WERI-Rb-1 (cell line): ENCODE results near the gene LRCOL1.

ENCODE experiments used
- DNase-seq: peaks from one replicate; pipeline ENCODE4 v3.0.0-alpha.2; 2020
- H3K27ac ChIP-seq: fragments of 250-450 bp; sonication (Bioruptor Pico); 2 replicates; pipeline ENCODE4 v1.5.1; 2020; ENCODE audit warnings: mild to moderate bottlenecking, moderate library complexity
- H3K27me3 ChIP-seq: fragments of 250-450 bp; sonication (Bioruptor Pico); 2 replicates; pipeline ENCODE4 v1.5.1; 2021; ENCODE audit warnings: mild to moderate bottlenecking, low read depth, moderate library complexity; ENCODE audit not compliant: insufficient read depth, severe bottlenecking
- H3K36me3 ChIP-seq: fragments of 250-450 bp; sonication (Bioruptor Pico); 2 replicates; pipeline ENCODE4 v1.5.1; 2020; ENCODE audit warnings: mild to moderate bottlenecking, moderate library complexity
- H3K4me3 ChIP-seq: 2 replicates; pipeline ENCODE4 v1.5.1; 2011; ENCODE audit warnings: low read depth, mild to moderate bottlenecking, control low read depth, low read length
- H3K9me3 ChIP-seq: fragments of 250-450 bp; sonication (Bioruptor Pico); 2 replicates; pipeline ENCODE4 v1.5.1; 2021; ENCODE audit warnings: mild to moderate bottlenecking, moderate library complexity; ENCODE audit not compliant: severe bottlenecking
- CTCF ChIP-seq: IDR thresholded peaks from 2 replicates; pipeline ENCODE4 v1.5.1; 2011; ENCODE audit warnings: low read depth, mild to moderate bottlenecking, control low read depth, inconsistent platforms, low read length

Gene LRCOL1

GRCh38 chr12:132561427-132562156 is 48.8 kb downstream of the LRCOL1 start:
- H3K4me3 ChIP-seq, result peak overlapping the region; percentile 87
- no peaks in the 10 kb centered on the region for H3K27me3 ChIP-seq
- H3K27ac ChIP-seq, result peak overlapping the region; percentile 94
- DNase-seq, result peak; percentile 62
- peaks cover 25% of the 10 kb centered on the region for H3K36me3 ChIP-seq
- TF ChIP-seq CTCF, result peak; percentile 79
- H3K9me3 ChIP-seq, result no peaks in the 10 kb centered on the region

DNA sequence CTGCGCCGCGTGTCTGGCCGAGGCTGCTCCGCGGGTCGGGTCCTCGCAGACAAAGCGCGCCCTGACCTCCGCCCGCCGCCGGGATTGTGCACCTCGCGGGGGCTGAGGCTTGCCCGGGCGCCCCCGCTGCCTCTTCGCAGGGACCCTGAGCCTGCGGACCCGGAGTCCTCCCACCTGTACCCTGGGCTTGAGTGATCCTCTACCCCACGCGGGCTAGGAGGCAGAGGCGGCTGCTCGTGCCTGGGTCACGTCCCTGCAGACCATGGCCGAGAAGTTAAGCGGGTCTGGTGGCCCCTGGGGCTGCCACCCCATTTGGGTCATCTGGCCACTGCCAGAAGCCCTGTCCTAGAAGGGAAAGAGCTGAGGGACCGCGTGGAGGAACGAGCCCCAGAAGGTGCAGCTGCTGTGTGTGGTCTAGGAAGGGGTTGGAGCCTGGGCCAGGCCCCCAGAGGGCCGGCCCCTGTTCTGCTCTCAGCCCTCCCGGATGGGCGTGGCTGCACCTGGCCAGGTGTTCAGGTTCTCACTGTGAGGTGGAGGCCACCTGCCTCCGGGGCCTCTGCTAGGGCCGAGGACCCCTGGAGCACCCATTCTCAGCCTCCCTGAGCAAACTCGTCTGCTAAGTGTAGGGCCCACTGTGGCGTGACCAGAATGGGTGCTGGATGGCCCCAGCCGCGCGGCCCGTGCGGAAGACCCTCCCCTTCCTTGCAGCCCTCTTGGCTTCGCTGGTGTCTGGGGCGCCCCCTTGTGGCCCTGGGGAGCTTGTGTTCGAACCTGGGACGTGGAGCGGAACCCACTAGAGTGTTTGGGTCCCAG is 49.6 kb downstream of the LRCOL1 start:
- Histone ChIP-seq H3K4me3 (peak overlapping the region; percentile 87), H3K9me3 (no peaks in the 10 kb centered on the region), H3K27me3 (no peaks in the 10 kb centered on the region), H3K36me3 (peaks cover 20% of the 10 kb centered on the region), H3K27ac (peak overlapping the region; percentile 94)
- peak; percentile 93 for DNase-seq
- TF ChIP-seq CTCF, result peak; percentile 85

DNA sequence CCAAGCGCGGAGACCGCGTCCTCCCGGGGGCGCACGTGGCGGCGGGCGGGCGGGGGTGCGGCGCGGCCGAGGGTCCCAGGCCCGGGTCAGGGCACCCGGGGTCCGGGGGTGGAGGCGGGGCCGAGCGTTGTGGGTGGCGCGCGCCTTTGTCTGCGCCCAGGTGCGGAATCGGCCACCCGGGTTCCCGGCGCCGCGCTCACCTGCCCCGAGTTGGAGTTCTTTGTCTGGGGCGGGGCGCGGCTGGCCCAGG is 50.1 kb downstream of the LRCOL1 start:
- no peak for TF ChIP-seq CTCF
- H3K9me3 ChIP-seq, result no peaks in the 10 kb centered on the region
- H3K4me3 ChIP-seq, result peak overlapping the region; percentile 87
- peak overlapping the region; percentile 94 for H3K27ac ChIP-seq
- no peaks in the 10 kb centered on the region for H3K27me3 ChIP-seq
- H3K36me3 ChIP-seq, result peaks cover 14% of the 10 kb centered on the region
- peak; percentile 36 for DNase-seq

GRCh38 chr12:132559652-132560363 is 50.6 kb downstream of the LRCOL1 start:
- Histone ChIP-seq H3K27ac (peak overlapping the region; percentile 94), H3K4me3 (peak overlapping the region; percentile 87), H3K9me3 (no peaks in the 10 kb centered on the region), H3K27me3 (no peaks in the 10 kb centered on the region), H3K36me3 (peaks cover 11% of the 10 kb centered on the region)
- TF ChIP-seq CTCF, result no peak
- DNase-seq, result peak; percentile 54

DNA sequence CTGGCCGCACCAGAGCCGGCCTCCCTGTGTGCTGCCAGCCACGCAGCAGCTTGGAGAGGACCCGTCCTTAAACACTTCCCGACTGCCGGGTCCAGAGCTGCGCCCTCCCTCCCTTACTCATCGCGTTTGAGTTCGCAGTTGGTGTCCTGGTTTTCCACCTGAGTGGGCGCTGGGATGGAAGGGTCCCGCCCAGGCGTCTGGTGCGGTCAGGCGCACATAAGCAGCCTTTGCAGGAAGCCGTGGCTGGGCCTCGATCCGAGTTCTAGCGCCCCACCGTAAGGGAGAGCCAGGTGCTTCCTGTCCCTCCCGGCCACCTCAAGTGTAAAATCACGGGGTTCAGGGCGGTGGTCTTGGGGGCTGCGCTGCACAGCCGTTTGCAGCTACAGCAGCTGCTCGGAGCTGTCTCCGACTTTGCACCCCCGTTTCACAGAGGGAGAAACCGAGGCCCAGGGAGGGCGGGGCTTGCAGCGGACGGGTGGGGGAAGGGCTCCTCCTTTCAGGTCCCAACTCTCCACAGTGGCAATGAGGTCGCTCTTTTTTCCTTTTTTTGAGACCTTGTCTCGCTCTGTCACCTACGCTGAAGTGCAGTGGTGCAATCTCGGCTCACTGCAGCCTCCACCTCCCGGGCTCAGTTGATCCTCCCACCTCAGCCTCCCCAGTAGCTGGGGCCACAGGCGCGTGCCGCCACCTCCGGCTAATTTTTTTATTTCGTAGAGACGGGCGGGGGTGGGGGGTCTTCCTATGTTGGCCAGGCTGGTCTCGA is 51.3 kb downstream of the LRCOL1 start:
- Histone ChIP-seq H3K9me3 (no peaks in the 10 kb centered on the region), H3K36me3 (peaks cover 13% of the 10 kb centered on the region), H3K27ac (peak overlapping the region; percentile 92), H3K27me3 (no peaks in the 10 kb centered on the region), H3K4me3 (peak overlapping the region; percentile 42)
- no peak for TF ChIP-seq CTCF
- DNase-seq, result peak; percentile 62
